HG02759 (cell line): ENCODE measurements around the gene CSNK1G1.
"Not testable (repeated sequence)": the region's sequence is repeated elsewhere in the genome, so short reads cannot be mapped to it uniquely, and the experiment has no call there.

Source experiments
- ATAC-seq: cut with Tn5 transposase; IDR thresholded peaks from one replicate; pipeline ENCODE4 v1.9.1; 2021; ENCODE audit warnings: mild to moderate bottlenecking, moderate library complexity; ENCODE audit not compliant: unreplicated experiment

The CSNK1G1 gene

DNA sequence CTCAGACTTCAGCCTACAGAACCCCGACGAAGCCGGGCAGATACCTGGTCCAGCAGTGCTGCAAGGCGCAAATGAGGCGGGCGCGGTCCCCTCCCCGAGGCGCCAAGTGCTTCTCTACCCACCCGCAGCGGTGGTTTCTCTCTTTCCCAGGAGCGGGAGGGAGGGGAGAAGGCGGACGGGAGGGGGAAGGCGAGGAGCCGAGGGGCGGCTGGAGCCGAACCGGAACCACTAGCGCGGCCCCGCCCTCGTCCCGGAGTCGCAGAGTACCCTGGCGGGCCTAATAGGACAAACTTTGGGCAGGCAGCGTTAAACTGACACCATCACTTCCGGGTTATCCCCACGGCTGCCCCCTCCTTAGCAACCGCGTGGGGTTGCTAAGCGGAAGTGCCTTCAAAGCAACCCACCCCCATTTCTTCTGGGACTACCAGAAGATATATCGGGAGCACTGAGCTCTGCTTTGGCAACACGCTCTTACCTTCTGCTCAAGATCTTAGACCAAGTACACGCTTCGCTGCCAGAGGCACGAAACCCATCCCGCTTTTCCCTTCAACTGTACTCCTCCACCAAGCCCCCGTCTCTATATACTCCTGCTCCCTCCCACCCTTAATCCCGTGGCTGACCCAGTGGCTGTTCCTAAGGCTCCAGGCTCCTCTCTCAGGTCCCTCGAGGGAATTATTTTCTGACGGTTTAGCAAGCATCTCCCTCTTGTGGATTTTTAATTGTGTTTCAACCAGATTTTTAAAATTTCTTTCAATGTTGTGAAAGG, at the start of gene CSNK1G1:
Gene CSNK1G1 (minus strand): TSS at position 230 of the 766 bp plus-strand sequence. CDS start 55,674 bp downstream, outside the sequence.
- peak; percentile 98 for ATAC-seq

DNA sequence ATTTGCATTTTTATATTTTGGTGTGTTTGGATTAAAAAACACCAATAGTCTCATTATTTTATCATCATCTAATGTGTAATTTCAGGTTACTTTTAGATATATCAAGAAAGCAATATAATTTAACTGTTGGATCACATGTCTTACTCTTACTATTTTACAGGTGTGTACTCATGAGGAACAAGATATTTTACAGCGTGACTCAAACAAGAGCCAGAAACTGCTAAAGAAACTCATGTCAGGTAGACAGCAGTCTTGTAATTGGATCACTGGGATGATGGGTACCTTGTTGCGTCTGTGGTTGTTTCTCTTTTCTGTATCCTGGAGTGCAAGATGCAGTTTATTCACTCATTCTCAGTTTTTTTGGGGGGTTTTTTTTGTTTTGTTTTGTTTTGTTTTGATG, 44.6 kb upstream of the CSNK1G1 start:
- no peak for ATAC-seq

- ATAC-seq: no peak
These were observed 42.6 kb upstream of the CSNK1G1 start for GRCh38 chr15:64398575-64398974.

DNA sequence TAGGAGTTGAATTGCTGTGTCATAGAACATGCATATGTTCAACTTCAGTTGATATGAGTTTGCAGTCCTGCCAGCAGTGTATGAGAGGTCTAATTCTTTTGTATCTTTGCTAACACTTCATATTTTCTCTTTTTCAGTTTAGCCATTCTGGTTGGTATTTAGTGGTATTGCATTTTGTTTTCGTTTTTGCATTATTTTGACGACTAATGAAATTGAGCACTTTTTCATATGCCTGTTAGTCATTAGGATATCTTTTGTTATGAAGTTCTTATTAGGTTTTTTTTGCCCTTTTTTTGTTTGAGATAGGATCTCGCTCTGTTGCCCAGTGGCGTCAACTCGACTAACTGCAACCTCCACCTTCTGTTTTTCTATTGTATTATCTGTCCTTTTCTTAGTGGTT, 40.8 kb upstream of the CSNK1G1 start:
- no peak for ATAC-seq

DNA sequence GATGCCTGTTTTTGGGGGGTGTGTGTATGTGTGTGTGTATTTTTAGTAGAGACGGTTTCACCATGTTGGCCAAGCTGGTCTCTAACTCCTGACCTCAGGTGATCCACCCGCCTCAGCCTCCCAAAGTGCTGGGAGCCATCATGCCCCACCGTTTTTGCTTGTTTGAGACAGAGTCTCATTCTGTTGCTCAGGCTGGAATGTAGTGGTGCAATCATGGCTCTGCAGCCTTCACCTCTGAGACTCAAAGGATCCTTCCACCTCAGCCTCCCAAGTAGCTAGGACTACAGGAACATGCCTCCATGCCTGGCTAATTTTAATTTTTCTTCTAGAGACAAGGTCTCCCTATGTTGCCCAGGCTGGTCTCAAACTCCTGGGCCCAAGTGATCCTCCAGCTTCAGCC, 36.5 kb upstream of the CSNK1G1 start:
- ATAC-seq: not testable (repeated sequence)

DNA sequence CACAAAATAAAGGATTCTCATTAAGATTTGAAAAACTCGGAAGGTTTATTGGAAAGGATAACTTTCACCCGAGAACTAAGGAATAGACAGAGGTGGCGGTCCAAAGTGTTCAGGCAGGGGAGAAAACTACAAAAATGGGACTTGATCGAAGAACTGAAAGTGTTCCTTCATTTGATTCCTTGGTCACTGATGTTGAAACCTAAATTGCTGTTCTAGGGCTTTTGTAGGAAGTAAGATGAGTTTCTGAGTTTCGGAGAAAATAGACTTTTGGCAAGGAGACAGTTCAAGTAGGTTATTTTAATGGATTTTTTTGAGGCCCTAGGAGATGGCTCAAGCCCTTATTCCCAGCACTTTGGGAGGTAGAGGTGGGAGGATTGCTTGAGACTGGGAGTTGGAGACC, 33.1 kb upstream of the CSNK1G1 start:
- ATAC-seq: no peak

- ATAC-seq: peak; percentile 99
These were observed 31.7 kb upstream of the CSNK1G1 start, which contains the start of gene TRIP4 for GRCh38 chr15:64387562-64388168. TSS of gene TRIP4 (plus strand) at chr15:64387836. CDS start at chr15:64387864, 28 bp downstream.

DNA sequence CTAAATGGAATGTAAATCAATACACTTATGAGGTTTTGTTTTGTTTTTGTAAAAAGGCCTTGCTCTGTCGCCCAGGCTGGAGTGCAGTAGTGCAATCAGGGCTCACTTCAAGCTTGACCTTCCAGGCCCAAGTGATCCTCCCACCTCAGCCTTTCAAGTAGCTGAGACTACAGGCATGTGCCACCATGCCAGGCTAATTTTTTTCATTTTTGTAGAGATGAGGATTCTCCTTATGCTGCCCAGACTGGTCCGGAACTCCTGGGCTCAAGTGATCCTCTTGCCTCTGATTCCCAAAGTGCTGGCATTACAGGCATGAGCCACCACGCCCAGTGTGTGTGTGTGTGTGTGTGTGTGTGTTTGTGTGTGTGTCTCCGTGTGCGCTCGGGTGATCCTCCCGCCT, 30.3 kb upstream of the CSNK1G1 start:
- no peak for ATAC-seq

DNA sequence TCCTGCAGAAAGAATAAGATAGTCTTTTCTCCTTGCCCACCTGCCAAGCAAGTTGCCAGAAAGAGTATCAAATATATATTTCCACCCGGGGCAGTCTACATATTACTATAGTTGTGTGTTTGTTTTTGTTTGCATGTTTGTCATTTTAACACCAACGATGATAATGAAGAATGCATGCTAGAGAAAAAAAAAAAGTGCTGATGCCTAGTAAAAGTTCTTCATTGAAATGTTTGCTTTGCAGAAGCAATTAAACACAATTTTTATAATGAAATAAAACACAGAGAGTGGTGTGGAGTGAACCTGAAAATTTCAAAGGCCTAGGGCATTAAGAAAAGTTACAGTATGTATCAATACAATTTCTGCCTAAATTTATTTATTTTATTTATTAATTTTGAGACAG, 27.8 kb upstream of the CSNK1G1 start:
- ATAC-seq: no peak

GRCh38 chr15:64381000-64381751, 25.2 kb upstream of the CSNK1G1 start, which contains the start of gene PCLAF:
TSS of gene PCLAF (minus strand) at chr15:64381441. CDS start at chr15:64381371, 70 bp downstream.
- peak; percentile 98 for ATAC-seq

DNA sequence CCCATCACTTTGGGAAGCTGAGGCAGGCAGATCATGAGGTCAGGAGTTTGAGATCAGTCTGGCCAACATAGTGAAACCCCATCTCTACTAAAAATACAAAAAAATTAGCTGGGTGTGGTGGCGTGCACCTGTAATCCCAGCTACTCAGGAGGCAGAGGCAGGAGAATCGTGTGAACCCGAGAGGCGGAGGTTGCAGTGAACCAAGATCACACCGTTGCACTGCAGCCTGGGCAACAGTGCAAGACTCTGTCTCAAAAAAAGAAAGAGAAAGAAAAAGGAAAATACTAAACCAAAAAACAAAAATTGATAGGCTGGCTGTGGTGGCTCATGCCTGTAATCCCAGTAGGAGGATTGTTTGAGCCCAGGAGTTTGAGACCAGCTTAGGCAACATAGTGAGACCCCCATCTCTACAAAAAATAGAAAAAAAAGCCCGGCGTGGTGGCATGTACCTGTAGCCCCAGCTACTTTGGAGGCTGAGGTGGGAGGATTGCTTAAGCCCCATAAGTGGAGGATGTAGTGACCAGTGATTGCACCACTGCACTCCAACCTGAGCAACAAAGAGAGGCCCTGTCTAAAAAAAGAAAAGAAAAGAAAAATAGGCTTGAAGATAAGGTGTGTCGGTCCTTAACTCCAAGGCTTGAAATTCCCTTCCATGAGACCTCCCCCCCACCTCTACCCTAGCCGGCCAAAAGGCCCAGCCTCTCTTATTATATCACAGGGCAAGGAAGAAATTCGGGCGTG, 24.3 kb upstream of the CSNK1G1 start:
- ATAC-seq: not testable (repeated sequence)

GRCh38 chr15:64379216-64379960, 23.4 kb upstream of the CSNK1G1 start:
- no peak for ATAC-seq

GRCh38 chr15:64373360-64373759, 17.4 kb upstream of the CSNK1G1 start:
- no peak for ATAC-seq

DNA sequence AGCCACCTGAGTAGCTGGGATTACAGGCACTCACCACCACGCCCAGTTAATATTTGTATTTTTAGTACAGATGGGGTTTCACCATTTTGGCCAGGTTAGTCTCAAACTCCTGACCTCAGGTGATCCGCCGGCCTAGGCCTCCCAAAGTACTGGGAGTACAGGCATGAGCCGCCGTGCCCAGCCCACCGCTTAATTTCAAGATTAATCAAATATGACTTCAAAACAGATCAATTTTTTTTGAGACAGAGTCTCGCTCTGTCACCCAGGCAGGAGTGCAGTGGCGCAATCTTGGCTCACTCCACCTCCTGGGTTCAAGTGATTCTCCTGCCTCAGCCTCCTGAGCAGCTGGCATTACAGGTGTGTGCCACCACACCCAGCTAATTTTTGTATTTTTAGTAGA, 15.4 kb upstream of the CSNK1G1 start:
- not testable (repeated sequence) for ATAC-seq

DNA sequence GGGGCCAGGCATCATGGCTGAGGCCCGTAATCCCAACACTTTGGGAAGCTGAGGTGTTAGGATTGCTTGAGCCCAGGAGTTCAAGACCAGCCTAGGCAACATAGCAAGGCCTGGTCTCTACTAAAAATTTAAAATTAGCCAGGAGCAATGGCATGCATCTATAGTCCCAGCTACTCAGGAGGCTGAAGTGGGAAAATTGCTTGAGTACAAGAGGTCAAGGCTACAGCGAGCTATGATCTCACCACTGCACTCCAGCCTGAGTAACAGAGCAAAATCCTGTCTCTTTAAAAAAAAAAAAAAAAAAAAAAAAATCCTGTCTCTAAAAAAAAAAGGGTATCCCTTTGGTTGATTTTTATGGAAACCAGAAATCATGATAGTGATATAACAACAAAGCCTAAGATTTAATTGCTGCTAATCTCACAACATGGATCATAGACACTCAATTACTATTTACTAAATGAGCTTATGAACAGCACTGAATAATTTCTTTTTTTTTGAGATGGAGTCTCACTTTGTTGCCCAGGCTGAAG, 13.2 kb upstream of the CSNK1G1 start:
- no peak for ATAC-seq

GRCh38 chr15:64361259-64361658, 5.3 kb upstream of the CSNK1G1 start:
- no peak for ATAC-seq

DNA sequence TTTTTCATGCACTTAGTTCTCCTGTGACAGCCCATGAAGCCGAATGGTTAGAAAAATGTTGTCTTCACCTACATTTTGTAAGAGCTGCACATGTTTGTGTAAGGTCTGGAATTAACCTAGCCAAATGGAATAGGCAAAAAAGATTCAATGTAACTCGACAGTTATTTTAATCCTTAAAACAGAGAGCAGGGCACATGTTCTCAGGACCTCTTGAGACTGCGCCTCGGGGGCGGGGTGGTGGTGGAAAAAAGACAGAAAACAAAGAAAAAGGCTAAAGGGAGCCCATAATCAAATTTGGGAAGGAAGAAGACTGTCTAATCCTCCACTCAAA, 702 bp upstream of the CSNK1G1 start:
- ATAC-seq: no peak

GRCh38 chr15:64355348-64355943, 527 bp downstream of the CSNK1G1 start:
- peak; percentile 16 for ATAC-seq

DNA sequence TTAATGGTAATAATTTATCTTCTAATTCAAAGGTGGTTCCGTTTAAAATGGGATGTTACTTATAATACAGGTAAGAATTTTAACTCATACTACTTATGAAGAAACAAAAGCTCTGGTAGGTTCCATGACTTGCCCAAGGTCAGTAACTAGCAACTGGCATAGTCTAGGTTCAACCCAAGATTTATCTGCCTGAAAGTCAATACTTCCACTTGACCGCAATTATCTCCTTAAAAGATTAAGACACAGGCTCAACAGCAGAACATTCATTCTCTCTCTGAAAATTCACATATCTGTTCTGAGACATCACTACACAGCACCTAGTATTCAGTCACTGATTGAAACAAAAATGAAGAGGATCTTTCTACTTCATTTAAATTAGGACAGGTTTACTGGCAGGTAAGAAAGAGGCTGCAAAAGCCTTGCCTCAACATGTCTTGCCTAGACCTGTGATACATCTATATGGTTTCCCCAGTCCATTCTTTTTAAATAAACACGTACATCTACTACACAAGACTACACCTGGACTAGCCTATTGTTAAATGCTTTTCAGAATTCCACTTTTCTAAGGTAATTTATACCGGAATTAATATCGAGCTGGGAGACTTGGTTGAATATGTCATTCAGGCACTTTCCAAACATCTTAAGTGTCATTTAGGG, 1.2 kb downstream of the CSNK1G1 start:
- ATAC-seq: no peak
